ENCODE data around the gene LSM5.

DNA sequence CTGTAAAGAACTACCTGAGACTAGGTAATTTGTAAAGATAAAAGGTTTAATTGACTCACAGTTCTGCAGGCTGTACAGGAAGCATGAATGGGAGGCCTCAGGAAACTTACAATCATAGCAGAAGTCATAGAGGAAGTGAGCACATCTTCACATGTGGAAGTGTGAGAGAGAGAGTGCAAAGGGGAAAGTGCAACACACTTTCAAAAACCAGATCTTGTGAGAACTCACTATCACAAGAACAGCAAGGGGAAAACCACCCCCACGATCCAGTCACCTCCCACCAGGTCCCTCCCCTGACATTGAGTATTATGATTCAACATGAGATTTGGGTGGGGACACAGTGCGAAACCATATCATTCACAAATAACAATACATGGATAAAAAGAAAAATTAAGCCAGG lies 29.6 kb upstream of the LSM5 start:
- TF ChIP-seq EP300 (IDR thresholded peaks at IDR 0.05; ENCODE audit: low read depth) (no peak), POLR2A (IDR thresholded peaks at IDR 0.05) (no peak)
- TF ChIP-seq, protein P1, sequence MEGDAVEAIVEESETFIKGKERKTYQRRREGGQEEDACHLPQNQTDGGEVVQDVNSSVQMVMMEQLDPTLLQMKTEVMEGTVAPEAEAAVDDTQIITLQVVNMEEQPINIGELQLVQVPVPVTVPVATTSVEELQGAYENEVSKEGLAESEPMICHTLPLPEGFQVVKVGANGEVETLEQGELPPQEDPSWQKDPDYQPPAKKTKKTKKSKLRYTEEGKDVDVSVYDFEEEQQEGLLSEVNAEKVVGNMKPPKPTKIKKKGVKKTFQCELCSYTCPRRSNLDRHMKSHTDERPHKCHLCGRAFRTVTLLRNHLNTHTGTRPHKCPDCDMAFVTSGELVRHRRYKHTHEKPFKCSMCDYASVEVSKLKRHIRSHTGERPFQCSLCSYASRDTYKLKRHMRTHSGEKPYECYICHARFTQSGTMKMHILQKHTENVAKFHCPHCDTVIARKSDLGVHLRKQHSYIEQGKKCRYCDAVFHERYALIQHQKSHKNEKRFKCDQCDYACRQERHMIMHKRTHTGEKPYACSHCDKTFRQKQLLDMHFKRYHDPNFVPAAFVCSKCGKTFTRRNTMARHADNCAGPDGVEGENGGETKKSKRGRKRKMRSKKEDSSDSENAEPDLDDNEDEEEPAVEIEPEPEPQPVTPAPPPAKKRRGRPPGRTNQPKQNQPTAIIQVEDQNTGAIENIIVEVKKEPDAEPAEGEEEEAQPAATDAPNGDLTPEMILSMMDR (IDR thresholded peaks at IDR 0.05), result no peak
